NCI-H1694 (cell line): ENCODE data around the gene TTLL3.

Experiments
- DNase-seq: peaks from one replicate; lab custom pipeline; 2025; lab: John Stamatoyannopoulos, UW

The TTLL3 gene

DNA sequence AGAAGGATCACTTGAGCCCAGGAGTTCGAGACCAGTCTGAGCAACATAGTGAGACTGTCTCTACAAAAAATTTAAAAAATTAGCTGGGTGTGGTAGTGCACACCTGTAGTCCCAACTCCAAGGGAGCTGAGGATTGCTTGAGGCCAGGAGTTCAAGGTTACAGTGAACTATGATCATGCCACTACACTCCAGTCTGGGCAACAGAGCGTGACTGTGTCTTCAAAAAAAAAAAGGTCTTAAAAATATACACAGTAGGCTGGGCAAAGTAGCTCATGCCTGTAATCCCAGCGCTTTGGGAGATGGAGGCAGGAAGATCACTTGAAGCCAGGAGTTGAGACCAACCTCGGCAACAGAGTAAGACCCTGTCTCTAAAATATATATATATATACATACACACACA is 29.2 kb upstream of the TTLL3 start:
- DNase-seq: no peak

DNA sequence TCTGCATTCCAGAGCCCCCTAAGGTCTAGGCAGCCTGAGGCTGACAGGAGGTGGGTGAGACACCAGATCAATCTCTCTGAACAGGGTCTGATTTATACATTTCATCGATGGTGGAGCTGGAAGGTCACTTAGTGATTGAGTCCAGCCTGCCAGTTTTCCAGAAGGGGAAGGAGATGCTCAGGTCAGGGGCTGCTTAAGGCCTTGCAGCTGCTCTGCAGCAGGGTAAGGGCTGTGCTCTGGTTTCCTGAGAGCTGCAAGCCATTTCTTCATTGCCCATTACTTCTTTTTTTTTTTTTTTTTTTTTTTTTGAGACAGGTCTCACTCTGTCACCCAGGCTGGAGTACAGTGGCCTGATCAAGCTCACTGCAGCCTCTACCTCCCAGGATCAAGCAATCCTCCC is 28.5 kb upstream of the TTLL3 start:
- DNase-seq: no peak

DNA sequence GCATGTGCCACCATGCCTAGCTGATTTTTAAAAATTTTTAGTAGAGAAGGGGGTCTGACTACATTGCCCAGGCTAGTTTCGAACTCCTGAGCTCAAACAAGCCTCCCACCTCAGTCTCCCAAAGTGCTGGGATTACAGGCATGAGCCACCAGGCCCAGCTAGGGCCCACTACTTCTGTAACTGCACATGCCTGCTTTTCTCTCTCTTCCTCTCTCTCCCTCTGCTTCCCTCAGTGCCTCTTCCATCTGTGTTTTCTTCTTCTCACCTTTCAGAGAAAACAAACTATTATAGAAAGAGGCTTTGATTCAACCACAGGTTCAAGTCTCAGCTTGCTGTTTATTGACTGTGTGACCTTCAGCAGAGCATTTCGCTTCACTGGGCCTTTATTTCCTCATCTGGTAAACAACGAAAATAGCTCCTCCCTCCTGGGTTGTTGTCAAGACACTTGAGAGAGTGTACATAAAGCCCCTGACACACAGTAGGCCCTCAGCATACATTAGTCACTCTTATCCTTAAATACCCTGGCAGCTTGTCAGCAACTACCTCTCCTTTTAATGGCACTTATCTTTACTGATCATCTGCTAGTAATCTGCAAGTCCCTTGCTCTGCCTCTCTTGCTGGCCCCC is 28.0 kb upstream of the TTLL3 start:
- no peak for DNase-seq

DNA sequence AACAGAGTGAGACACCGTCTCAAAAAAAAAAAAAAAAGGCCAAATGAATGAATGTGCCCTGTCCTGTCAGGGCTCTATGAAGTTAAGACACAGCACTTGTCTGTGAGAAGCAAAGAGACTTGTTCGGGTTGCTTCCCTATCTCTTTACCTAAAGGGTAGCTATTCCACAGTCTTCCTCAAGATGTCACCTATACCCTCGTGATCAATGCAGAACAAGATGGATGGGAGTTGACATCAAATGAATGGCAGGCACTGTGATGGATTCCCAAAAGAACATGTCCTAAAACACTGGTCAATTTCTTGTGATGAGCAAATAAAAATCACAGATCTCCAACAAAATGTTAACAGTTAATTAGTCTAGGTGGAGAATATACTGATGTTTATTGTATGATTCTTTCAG is 27.3 kb upstream of the TTLL3 start:
- DNase-seq: no peak

DNA sequence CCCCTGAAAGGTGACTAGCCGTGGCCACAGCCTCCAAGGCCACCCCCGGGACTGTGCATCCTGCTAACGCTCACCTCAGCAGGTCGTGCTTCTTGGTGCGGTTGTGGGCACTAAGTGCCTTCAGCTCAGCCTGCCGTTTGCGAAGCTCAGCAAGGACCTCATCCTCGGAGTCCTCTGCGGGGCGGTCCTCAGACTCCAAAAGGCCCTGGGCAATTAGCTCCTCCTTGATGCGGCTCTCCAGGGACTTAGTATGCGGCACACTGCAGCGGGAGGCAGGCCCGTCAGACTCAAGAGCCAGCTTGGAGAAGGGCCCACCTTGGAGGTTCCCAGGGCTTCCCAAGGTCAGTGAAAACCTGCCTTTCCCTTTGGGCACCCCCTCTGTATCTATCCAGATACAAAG is 26.1 kb upstream of the TTLL3 start:
- no peak for DNase-seq

DNA sequence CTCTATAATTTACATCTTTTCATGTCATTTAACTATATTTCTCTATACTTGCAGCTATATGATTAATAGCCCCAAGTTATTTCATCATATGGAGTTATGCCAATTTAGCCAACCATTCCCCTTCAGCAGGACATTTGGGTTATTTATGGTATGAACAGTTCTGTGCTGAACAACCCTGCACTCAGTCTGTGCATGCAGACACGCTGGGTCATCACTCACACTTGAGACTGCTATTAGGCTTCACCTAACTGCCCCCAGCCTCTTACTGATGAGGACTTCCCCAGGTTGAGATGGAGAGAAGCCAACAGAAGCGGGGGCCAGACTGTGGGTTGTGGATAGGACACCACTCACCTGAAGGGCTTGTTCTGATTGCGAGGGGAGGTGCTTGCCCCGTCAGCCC is 25.1 kb upstream of the TTLL3 start:
- no peak for DNase-seq

DNA sequence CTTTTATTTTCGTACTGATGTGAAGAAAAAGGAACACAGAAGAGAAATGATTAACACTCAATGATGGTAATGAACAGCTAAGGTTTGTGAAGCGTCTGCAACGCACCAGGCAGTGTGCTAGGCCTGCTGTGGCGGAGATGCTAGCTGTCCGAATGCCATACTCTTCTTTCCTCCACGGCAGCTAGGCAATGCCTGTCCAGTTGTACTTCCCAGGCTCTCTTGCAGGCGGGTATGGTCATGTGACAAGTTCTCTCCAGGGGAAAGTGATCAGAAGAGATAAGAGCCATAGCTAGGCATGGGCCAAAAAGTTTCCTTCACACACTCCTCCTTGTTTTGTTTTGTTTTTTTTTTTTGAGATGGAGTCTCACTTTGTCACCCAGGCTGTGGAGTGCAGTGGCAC is 24.5 kb upstream of the TTLL3 start:
- no peak for DNase-seq

DNA sequence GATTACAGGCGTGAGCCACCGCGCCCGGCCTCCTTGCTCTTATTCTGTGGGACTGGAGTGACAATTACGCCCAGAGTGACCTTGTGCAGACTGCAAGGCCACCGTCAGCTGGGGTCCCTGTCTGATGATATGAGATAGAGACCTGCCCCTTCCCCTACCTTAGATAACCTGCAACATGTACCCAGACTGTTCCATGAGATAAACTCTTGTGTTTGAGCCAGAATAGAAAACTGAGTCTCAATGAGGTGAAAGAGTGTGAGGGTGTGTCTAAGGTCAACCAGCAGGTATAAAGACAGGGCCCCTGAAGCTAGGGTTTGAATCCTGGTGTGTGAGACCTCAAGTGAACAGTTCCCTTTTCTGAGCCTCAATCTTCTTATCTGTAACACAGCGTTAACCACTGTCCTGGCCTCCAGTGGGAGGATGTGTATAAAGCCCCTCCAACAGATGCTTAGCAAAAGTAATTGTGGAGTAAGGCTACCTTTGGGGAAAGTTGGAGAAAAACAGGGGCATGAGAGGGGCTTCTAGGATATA is 23.8 kb upstream of the TTLL3 start:
- no peak for DNase-seq

DNA sequence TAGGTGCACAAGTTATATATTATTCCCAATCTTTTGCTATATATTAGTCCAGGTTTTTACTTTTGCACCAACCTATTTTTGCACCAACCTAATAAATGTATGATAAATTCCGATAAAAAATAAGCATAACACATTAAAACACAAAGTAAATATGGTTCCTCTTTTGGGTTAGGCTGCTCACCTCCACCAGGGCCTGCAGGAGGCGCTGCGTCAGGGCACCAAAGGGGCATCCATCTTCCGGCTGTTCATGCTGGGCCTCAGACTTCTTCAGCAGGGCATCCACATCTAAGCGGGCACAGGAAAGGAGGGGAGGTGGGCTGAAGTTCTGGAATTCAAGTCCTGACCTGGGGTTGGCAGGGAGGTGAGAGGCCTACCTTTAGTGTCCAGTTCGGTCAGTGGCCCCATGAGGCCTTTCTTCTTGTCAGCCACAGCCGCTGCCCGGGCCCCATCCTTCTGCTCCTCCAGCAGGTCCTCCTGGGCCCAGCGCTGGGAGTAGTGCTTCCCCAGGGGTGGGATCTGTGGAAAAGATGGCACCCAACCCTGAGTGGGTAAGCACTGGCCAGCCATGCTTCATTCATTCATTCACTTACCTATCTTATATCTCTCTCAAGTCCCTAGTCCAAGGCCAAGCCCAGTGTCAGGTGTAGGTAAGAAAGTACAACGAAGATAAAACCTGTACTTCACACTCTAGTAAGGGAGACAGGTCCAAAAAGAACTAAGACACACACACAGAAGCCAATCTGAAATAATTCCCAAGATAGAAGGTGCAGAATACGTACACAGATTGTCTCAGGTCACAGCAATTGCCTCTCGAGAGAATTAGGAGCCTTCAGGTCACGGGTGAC is 23.0 kb upstream of the TTLL3 start:
- DNase-seq: no peak

DNA sequence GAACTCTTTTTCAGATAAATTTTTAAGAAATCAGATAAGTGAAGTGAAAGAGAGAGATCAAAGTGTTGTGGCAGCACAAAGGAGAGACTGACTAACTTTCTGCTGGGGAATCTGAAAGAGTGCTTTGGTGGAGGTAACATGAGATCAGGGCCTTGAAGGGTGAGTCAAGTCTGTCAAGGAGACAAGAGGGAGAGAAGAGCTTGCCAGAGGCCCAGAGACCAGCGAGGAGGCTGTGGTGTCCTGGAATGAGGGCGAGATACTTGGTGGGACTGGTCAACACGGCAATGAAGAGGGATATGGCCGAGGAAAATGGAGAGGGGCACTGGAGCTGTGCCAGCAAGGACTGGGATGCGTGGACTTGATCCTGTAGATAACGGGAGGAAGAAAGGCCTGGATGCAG is 22.3 kb upstream of the TTLL3 start:
- no peak for DNase-seq

DNA sequence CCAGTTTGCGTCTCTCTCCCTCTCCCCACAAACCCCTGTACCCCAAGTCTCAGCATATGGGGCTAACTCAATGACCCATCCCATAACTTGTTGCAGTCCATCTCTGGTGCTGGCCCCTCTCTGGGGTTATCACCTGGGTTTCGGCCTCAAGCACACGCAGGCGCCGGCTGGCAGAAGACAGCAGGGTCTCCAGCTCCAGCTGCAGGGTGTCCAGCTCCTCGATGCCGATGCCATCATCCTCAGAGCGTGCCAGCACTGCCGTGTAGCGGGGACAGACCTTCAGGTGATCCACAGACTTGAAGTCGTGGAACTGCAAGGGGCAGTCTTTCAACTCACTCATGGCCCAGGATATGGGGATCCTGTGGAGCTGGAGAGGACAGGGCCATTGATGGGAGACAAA is 18.9 kb upstream of the TTLL3 start:
- DNase-seq: no peak

DNA sequence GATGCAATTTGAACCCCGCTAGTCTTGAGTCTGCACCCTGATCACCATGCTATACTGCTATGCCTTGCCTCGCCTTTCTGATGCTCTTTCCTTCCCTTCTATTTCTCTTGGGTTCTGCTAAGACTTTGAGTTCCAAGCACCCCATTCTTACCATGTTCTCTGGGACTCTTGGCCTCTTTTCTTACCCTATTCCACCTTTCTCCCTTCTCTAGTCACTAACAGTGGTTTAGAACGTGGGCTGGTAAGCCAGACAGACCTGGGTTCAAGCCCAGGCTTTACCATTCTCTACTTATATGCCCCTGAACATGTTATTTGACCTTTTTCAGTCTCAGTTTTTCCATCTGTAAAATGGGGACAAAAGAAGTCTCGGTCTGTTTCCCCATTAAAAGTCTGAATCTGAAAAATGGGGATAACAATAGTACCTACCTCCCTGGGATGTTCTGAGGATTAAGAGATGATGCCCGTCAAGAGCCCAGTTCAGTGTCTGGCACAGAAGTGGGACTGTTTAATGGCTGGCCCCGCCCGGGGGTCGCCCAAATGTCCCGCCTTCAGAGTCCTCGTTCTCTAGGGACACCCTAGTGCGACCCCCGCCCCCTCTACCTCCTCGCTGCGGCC is 18.2 kb upstream of the TTLL3 start:
- no peak for DNase-seq

DNA sequence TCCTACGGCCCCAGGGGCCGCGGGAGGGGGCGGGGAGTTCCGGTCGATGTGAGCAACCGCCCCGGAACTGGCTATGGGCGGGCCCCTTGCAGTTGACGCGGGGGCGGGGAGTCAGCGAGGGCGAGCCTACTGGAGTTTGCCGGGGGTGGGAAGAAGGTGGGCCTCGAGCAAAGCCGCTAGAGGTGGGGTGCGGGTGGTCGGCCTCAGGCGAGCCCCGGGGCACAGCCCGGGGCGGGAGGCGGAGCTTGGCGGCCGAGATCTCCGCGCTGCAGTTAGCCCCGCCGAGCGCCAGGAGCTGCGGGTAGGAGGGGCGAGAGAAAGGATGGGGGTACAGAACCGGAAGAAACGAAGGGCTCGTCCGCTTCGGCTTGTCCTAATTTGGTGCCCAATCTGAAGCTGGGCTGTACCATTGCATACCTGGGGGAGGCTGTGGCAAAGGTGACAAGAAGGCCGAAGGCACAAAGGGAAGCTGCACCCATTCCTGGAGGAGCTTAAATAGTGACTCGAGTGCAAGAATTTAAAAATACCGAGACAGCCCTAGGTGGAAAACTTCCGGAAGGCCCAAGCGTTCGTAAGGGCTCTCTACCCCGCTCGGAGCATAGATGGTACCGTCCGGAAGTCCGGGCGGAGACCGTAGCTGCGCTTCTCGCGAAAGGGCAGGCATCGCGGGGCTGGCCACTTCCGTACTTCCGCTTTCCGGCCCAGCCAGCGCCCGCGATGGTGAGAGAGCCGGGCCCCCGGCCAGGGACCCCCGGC is 17.5 kb upstream of the TTLL3 start, which contains the start of the genes ARPC4 and TADA3:
Gene ARPC4 (plus strand): TSS at position 678 of the 756 bp plus-strand sequence. CDS start 40 bp downstream, at position 718.
Gene TADA3 (minus strand): TSS at position 69 of the 756 bp plus-strand sequence. CDS start 1,007 bp downstream, outside the sequence.
- peak; percentile 47 for DNase-seq

DNA sequence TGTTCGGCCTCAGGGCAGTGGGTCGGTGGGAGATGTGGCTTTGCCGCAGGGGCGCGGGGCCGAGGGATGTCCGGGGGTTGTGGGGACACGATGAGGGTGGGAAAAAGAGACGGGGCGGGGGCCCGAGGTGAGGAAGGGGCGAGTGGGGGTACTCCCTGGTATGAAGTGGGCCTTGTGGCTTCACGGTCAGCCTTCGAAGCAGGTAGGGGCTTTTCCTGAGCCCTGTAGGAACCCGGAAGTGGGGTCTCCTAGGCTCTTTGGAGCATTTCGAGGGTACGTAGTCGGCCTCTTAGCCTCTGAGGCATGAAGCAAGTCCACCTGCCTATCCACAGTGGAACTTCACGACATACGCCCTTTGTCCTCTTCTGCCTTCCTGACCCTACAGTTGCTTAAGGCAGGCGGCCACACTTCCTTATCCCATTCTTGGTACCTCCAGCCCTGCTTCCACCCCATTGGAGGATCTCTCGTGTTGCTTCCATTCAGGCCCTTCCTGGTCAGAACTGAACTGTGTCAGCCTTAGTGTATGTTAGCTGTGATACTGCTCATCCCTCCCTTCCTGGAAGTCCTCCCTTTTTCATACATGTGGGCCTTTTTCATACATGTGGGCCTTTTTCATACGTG is 16.8 kb upstream of the TTLL3 start:
- DNase-seq: no peak

DNA sequence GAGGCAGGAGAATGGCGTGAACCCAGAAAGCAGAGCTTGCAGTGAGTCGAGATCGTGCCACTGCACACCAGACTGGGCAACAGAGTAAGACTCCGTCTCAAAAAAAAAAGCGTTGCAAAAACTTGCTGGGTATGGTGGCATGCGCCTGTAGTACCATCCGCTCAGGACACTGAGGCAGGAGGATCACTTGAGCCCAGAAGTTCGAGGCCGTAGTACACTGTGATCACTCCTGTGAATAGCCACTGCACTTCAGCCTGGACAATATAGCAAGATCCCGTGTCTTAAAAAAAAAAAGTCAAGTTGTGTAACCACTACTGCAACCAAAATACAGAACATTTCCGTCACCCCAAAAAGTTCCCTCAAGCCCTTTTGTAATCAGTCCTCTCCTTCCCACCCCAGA is 15.7 kb upstream of the TTLL3 start:
- no peak for DNase-seq

DNA sequence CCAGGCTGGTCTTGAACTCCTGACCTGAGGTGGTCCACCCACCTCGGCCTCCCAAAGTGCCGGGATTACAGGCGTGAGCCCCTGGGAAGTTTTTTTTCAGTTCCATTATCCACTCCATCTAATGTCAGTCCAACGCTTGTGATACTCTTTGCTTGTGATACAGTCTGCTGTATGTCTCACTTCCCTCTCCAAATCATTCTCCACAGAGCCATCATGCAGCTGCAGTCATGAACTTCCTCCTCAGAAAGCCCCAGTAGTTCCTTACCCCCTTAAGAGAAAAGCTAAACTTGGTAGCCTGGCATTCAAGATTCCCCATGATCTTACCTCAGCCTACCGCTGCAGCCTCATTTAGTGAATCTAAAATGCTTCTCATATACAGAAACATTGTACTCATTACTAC is 14.9 kb upstream of the TTLL3 start:
- no peak for DNase-seq

DNA sequence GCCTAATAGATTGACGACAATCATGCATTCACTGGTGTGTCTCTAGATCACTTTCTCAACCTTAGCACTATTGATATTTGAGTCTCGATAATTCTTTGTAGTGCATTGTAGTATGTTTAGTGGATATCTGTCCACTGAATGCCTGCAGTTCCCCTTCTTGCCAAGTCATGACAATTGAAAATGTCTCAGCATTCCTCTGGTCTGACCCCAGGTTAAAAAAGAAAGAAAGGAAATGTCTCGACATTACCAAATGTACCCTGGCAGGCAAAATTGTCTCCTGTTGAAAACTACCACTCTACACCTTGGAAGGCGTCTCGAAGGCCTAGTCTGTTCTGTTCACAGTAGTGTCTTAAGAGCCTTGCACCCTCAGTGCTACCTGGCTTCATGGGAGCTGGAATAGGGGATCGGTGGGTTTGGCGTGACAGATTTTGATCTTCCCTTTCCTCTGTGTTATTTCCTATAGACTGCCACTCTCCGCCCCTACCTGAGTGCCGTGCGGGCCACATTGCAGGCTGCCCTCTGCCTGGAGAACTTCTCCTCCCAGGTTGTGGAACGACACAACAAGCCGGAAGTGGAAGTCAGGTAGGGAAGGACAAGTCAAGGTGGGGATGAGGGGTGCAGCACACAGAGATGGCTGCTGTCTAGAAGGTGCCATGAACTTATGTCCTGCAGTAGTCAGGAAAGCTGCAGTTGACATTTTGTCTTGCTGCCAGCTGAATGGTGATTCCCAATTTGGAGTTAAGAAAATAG is 12.7 kb upstream of the TTLL3 start:
- no peak for DNase-seq

DNA sequence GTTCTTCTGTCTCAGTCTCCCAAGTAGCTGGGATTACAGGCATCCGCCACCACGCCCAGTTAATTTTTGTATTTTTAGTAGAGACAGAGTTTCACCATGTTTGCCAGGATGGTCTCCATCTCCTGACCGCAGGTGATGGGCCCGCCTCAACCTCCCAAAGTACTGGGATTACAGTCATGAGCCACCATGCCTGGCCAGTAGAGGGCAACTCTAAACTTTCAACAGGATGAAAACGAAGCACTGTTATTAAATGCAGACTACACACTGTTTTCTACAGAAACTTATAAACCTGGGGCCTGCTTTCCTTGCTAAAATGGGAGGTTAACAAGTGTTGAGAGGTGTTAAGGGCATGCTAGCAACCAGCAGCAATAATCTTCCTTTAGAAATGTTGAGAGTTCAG is 9.5 kb upstream of the TTLL3 start:
- DNase-seq: no peak

DNA sequence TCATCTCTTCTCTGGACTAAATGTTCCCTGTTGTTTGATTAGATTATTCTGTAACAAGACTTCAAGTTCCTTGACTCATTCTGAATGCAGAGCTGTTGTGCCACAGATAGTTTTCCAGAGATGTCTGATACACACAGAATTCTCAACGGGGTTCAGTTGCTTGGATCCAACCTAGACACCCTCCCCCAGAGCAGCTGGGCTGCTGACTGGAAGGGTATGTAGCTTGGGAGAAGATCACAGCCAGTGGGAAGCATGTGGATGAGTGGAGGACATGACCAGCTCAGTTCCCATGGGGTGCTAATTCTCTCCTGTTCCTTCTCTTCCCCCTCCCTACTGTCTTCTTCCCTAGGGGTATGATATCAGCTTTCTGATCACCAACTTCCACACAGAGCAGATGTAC is 6.6 kb upstream of the TTLL3 start:
- no peak for DNase-seq

DNA sequence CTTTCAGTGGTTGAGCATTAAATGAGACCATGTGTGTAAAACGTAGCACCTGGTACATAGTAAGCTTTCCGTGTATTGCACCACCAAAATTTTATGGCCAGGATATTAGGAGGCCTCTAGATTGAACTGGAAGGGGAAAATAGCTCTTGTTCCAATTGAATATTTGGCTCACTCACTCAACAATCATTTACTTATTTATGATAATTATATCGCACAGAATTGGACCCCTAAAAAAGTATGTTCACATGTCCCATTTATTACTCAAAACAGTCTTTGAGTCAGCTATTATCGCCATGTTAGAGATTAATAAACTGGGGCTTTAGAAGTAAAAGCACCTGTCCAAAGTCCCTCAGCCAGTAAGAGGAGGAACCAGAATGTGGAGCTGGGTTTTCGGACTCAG is 5.1 kb upstream of the TTLL3 start:
- no peak for DNase-seq

DNA sequence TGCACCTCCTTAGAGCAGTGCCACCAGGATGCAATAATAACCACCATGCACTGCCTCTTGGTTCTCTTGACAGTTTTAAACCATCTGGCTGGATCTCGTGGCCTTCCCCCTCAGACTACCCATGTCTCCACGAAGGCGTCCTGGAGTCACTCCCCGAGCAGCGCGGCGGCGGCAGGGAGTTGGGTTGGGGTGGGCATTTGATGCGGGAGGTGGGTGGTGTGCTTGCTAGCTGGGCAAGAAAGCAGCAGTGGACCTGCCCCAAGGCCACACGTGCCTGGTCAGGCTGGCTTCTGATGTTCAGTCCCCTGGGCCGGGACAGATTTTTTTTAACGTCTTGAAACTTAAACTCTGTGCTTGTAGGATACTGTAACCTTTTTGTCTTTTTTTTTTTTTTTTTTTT is 3.9 kb upstream of the TTLL3 start:
- DNase-seq: no peak
